GM10847 (cell line): Measurements from ENCODE around the gene POLN.

Source experiments
- POLR2A ChIP-seq: IDR thresholded peaks from 2 replicates; pipeline ENCODE4 v1.6.1; 2011; ENCODE audit not compliant: insufficient read length; ENCODE audit errors: extremely low read depth

The POLN gene

DNA sequence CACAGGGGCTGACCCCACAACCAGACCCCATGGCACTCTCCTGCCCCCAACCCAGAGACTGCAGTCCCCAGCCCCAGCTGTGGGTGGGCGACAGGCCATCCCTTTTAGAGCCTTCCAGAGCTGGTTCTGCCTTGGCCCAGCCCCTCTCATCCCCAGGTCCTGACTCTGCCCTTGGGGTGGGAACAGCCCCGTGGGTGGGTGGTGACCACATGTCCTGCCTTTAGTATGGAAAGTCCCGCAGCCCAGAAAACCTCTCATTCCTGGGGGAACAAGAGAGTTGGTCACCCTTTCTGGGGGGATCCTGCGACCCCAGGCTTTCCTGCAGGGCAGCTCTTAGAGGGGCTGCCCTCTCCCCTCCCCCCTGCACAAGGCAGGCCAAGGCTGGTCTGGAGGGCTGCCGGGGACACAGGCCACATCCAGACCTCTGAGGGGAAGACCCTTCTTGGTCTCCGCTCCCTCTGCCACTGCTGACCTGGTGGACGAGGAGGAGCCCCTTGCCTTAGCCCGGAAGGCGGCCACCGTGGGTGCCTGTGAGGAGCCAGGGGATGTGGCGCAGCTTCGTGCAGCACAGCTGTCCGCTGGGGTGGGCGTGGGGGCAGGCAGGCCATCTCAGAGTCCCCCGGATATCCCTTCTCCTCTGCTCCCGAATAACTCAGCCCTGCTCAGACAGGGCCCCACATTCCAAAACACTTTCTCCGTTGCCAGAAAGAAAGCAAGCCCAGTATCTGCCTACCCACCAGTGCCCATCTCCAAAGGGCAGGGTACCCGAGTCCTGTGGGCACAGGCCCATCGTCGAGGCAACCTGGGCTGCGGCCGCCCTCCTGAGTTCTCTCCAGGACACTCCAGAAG is 26.7 kb upstream of the POLN start:
- no peak for TF ChIP-seq POLR2A

DNA sequence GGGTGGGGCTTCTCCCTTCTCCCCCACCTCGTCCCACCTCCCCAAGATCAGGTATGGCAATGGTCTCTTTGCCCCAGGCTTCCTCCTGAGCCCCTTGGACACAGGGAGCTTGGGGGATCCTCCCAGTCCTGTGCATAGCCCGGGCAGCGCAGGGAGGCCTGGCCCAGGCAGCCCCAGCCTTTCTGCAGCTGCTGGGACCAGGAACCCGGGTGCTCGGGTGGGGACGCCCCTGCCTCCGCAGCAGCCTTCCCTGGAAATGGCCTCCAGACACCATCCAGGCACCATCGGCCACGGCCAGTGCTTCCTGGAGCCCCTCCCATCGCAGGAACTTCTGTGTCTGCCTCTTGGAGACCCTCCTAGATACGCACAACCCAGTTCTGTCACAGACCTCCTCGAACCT is 25.9 kb upstream of the POLN start:
- TF ChIP-seq POLR2A = no peak

DNA sequence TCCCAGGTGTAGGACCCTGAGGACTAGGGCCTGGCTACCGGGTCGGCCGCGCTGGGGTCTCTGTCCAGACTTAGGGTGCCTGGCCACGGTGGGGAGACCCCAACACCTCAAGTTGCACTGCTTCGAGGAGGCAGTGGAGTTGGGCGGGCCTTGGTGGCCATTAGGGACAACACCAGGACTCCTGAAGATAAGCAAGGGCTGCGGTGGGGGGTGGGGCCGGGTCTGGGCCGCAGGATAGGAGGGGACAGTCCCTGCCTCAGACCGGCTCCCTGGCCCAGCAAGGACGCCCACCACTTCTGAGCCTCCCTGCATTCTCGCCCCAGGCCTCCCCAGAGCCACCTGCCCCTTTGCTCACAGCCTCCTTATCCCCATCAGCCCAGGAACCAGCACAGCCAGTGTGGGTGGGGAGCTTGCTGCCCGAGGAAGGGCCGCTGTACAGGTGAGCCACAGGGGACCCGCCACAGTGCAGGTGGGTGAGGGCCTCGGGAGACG is 25.4 kb upstream of the POLN start:
- TF ChIP-seq POLR2A = no peak

DNA sequence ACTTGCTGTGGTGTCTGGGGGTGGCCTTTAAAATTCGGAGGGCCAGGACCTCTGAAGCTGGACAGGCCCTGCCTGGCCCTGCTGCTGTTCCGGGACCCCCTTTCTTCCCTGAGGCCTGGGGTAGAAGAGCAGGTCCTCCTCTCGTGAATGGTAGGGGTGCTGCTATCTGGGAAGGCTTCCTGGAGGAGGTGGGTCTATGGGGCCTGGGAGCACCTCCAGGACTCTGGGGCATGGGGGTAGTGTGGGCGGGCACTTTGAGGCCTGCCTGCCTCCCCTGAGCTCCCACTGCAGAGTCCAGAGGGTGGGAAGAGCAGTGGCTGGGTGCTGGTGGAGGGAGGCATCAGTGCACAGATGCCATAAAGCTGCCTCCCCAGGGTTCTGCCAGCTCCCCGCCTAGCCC is 24.9 kb upstream of the POLN start:
- TF ChIP-seq POLR2A = no peak

DNA sequence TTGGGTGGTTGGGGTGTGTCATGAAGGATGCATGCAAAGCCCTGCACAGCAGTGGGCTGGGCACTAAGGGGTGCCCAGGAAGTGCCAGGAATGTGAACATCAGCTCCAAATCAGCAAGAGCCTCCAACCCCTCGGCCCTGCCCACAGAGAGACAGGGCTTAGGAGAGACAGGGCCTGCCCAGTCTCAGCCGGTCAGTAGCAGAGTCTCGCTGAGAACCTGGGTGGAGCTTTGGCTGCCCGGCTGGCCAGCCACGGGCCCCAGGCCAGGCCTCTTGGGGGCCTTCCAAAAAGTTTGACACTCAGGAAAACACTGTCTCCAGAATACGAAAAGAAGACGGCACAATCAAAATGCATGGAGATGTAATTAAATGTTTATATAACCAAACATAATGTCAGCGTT is 24.3 kb upstream of the POLN start:
- no peak for TF ChIP-seq POLR2A

DNA sequence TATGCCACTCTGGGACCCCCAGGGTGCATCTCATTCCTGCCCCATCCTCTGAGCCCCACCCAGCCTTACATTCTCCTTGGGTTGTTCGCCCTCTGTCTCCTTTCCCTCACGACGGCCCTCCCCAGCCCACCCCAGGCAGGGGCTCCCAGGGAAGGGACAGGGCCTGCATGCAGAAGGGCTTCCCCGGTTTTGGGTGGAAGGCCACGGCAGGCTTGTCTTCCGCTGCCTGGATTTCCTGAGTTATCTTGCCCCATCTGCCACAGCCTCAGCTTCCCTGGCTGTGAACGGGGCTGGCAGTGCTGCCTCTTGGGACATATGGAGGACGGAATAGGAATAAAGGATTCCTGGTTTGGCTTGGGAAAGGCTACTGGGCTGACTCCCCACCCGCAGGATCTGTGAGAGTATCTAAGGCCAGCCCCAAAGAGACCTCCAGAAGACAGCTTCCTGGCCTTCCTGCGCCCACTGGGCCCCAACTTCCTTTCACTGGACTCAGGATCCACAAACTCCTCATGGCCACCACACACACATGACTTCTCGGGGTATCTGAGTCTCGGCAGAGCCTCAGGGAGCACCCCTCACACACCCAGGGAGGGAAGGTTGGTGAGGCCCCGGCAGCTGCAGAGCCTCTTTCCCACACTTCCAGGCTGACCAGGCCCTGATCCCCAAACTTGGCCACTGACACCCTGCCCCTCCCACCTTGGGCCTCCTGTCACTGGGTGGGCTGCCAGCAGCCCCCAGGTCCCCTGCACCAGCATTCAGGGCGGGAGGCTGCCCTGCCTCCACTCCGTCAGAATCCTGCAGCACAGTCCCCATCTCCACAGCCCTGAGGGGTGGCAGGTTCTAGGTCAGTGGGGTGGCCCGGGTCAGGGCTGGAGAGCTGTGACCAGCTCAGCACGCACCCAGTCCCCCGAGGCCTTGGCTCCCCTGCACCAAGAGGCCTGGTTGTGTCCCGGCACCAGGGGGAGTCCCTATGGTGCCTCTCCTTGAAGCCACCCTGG is 23.5 kb upstream of the POLN start:
- no peak for TF ChIP-seq POLR2A

DNA sequence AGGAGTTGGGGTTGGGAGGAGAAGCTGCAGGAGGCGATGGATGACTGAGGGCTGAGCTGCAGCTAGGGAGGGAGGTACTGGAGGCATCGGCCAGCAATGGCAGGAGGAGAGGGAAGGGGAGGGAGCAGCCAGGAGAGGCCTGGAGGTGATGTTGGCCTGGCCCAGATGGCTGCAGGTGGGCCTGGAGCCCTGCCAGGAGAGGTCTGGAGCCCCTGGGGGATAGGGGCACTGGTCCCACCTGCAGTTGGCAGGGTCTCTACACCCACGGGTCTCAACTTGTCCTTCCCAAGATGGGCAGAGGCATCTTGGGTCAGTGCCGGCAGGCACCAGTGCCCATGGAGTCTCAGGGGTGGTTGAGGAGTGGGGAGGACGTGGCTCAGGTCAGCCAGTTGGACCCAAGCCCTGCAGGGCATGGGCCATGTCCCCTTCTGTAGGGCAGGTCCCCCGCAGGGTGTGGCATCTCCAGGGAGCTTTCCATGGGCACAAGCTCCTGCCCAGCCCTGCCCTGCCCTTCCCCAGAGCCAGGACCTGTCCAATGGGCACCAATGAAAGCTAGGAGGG is 22.6 kb upstream of the POLN start:
- no peak for TF ChIP-seq POLR2A

DNA sequence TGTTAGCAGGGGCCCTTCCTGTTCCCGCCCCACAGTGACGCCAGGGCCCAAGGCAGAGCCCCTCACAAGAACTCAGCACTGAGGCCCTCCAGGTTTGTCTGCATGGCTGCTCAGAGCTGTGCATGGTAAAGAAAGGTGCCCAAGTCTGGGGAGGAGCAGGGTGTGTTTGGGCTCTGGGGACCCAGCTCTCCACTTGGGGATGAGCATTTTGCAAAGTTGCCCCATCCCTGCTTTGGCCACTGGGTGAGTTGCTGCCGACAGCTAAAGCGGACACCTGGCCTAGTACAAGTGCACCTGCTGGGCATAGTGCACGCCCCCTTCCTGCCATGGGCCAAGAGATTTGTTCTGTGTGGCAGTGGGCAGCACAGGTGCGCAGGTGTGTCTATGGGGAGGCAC is 22.0 kb upstream of the POLN start:
- TF ChIP-seq POLR2A = no peak

DNA sequence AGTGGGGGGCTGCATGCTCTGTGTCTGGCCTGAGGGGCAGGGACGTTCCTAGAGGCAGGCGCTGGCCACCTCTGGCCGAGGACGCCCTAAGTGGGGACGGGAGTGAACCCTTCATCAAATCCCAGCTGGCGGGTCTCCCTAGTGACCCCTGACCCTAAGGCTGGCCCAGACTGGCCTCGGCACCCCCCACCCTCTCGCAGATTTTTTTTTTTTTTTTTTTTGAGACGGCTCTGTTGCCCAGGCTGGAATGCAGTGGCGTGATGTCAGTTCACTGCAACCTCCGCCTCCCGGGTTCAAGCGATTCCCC is 21.0 kb upstream of the POLN start:
- TF ChIP-seq POLR2A = no peak

DNA sequence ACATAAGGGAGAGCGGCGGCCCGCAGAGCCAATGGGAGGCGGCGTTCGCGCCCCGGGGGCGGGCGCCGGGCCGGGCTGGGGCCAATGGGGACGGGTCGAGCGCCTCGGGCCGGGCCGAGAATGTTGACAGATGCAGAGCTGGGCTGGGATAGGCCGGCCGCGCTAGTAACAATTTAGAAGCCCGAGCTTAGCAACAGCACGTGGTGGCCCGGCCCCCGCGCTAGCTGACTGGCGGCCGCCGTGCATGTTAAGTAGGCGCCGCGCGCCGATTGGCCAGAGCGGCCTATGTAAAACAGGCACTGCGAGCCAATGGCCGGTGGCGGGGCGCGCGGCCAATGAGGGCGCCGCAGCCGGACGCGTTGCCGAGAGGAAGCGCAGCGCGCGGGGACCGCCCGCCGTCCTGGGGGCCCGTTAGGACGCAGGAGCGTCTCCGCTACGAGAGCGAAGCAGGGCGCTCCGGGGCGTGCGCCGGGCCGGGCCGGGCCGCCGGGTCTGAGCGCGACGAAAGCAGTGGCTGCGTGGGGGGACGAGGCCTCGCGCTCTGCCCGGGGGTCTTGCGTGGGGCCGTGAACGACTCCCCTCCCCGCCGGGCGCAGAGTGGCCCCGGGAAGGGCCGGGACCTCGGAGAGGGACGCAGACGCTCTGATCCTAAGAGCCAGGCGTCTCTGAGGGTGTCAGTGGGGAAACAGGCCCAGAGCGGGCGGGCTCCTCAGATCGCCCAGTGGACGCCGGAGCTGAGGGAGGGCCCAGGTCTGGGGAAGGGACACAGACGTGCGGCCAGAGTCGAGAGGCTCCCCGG is 20.4 kb upstream of the POLN start:
- peak; percentile 95 for TF ChIP-seq POLR2A

DNA sequence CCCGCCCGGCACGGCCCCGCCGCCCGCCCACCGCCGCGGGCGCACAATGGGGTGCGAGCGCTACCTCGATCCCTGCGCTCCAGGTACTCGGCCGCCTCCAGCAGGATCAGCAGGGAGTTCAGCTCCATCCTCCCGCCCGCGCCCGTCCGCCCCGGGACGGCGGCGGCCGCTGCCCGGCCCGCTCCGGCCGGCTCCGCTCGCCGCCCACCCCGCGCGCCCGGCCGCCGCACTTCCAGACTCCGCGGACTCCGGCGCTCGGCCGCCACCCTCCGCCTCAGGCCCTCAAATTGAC is 19.9 kb upstream of the POLN start, which contains the start of gene MXD4:
Gene MXD4, minus strand, starts transcription at position 257 of the 292 bp plus-strand sequence. Its CDS starts 129 bp downstream, at position 128.
- no peak for TF ChIP-seq POLR2A

DNA sequence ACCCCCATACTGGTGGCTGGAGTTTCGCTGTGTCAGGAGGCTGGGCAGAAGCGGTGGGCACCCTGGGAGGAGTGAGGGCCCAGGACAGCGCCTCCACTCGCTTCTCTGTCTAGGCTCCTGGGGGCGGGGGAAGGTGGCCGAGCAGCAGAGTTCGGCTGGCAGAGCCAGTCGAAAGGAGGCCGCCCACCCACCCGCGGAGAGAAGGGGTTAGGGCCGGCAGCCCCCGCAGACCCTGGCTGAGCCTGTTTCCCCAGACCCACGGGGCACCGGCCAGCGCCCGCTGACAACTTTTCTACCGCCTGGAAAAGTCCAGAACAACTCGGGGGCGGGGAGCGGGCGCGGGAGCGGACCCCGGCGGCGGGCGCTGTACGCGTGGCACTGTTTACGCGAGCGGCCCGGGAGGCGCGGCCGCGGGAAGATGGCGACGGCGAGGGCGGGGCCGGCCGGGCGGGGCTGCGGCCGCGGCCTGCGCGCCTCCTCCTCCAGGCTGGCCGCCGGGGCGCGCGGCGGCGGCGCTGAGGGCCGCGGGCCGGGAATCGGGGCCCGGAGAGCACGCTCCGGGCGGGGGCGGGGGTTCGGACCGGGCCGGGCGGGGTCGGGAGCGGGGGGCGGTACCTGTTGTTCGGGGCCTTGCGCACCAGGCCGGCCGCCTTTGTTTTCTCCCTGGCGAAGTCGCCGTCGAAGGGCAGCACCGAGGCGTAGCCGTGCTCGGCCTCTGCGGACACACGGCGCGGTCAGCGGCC is 19.4 kb upstream of the POLN start:
- TF ChIP-seq POLR2A = no peak

DNA sequence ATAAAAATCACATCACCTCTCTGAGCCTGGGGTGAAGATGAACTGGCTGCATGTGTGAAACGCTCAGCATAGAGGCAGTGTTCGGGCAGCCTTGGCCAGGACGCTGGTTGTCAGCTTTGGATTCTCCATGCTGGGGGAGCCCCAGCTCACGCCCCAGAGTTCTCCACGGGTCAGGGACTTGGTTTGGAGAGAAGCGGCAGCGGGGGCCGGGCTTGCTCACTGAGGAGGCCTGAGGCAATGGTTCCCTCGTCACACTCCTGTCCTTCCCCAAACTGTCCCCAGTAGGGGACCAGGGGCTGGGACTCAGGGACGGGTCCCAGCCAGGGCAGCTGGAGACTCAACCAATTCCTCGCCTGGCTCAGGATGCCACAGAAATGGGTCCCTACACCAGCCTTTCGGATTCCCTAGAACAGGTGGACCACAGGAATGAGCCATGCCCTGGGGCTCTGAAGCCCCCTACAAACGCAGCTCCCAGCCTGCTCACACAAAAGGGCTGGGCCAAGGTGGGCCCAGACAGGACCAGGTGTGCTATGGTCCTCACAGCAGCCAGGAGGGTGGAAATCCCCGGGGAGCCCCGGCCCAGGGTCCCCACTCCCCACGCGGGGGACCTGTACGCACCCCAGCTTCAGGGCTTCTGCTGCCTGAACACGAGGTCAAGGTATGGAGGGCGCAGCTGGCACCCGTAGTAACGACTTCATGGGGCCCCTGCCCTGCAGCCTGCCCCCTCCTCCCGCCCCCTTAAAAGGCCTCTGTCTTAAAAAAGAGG is 18.6 kb upstream of the POLN start:
- TF ChIP-seq POLR2A = no peak
